Lung (tissue), 12 donors: ENCODE results near the gene CILP2. TPM values are rescaled to one million over a fixed set of nuclear protein-coding genes. Genes with fewer than 3 reads are reported as not detected.

ENCODE experiments used
- ATAC-seq: fragments of 200-7000 bp; cut with Tn5 transposase; one replicate; pipeline ENCODE4 v1.9.1; 2020; ENCODE audit warnings: moderate number of reproducible peaks; ENCODE audit not compliant: insufficient read depth, low FRiP score
- DNase-seq, 3 donors: peaks; one replicate each; pipeline ENCODE4 v3.0.0-alpha.2; 2013 to 2017
- H3K27ac ChIP-seq, 2 donors: one replicate each; pipeline ENCODE4 v1.5.1; 2013; ENCODE audit warnings: mild to moderate bottlenecking in 2 of 2, moderate library complexity in 2 of 2, control low read depth in 1 of 2, inconsistent platforms in 1 of 2, low read depth in 1 of 2, low read length in 1 of 2
- H3K27me3 ChIP-seq, 3 donors: one replicate each; pipeline ENCODE4 v1.5.1; 2013; ENCODE audit warnings: low read length in 2 of 3; ENCODE audit not compliant: control insufficient read depth in 3 of 3, insufficient read depth in 3 of 3
- H3K36me3 ChIP-seq, 4 donors: one replicate each; pipeline ENCODE4 v1.5.1; 2013; ENCODE audit warnings: low read length in 4 of 4, mild to moderate bottlenecking in 1 of 4, moderate library complexity in 1 of 4; ENCODE audit not compliant: control insufficient read depth in 4 of 4, insufficient read depth in 4 of 4
- H3K4me1 ChIP-seq, 5 donors: one replicate each; pipeline ENCODE4 v1.5.1; 2013; ENCODE audit warnings: low read length in 5 of 5, mild to moderate bottlenecking in 2 of 5, moderate library complexity in 1 of 5; ENCODE audit not compliant: control insufficient read depth in 5 of 5, insufficient read depth in 5 of 5
- H3K4me3 ChIP-seq: one replicate; pipeline ENCODE4 v1.5.1; 2013; ENCODE audit warnings: mild to moderate bottlenecking, control low read depth, moderate library complexity
- H3K9ac ChIP-seq, 2 donors: one replicate each; pipeline ENCODE4 v1.5.1; 2013; ENCODE audit warnings: low read length in 2 of 2, control low read depth in 1 of 2; ENCODE audit not compliant: insufficient read depth in 1 of 2
- H3K9me3 ChIP-seq, 4 donors: one replicate each; pipeline ENCODE4 v1.5.1; 2013; ENCODE audit warnings: low read length in 3 of 4, mild to moderate bottlenecking in 1 of 4, moderate library complexity in 1 of 4; ENCODE audit not compliant: control insufficient read depth in 4 of 4, insufficient read depth in 3 of 4
- CTCF ChIP-seq: IDR thresholded peaks from 2 replicates; pipeline ENCODE4 v1.5.1; 2012; ENCODE audit warnings: mild to moderate bottlenecking; ENCODE audit errors: control extremely low read depth, extremely low read depth
- WGBS, 2 donors: extraction: QIAGEN DNeasy Blood & Tissue Kit; methylation state at CpG; one replicate each; pipeline ENCODE4 v1.1.7; 2013; 5-methylcytosine and 5-hydroxymethylcytosine counted together
- polyA plus RNA-seq, 2 donors: library from polyadenylated mRNA; stranded (reverse); fragments of 200-250 nt; gene quantifications; one replicate each; pipeline ENCODE4 v1.2.1, GENCODE V29; 2013
- total RNA-seq, 2 donors: library from RNA; depleted of rRNA in 1 of 2; stranded (reverse); fragments of >200 nt in 1 of 2; gene quantifications; one replicate each; pipeline ENCODE4 v1.2.1, GENCODE V29; 2014 to 2021
- donor health status: control.
- donor health status: control.
- donor health status: Bipolar disorder and iron deficiency.
- donor health status: healthy.
- donor health status: DM: yes; HTN: yes; CAD: no.

The CILP2 gene
- total and polyA plus RNA-seq, 4 donors, result 0.06 to 0.68 (median 0.38) TPM

GRCh38 chr19:19501798-19502197, 36.3 kb upstream of the CILP2 start:
- no peak for DNase-seq
- Histone ChIP-seq H3K4me1 (no peaks in the 10 kb centered on the region), H3K27ac (no peak overlapping the region), H3K4me3 (no peak overlapping the region), H3K9ac (no peak overlapping the region), H3K36me3 (peaks cover 13 to 88% (median 40%) of the 10 kb centered on the region in 4 donors), H3K9me3 (no peaks in the 10 kb centered on the region), H3K27me3 (no peaks in the 10 kb centered on the region)
- TF ChIP-seq CTCF, result no peak
- ATAC-seq, result no peak
- WGBS, 2 donors, result 96 to 98% methylated on average over 22 to 26 of the region's 26 CpGs

GRCh38 chr19:19502281-19502680, 35.8 kb upstream of the CILP2 start:
- DNase-seq, result no peak
- Histone ChIP-seq H3K27me3 (no peaks in the 10 kb centered on the region), H3K27ac (no peak overlapping the region), H3K4me3 (no peak overlapping the region), H3K9ac (no peak overlapping the region), H3K4me1 (no peaks in the 10 kb centered on the region), H3K9me3 (no peaks in the 10 kb centered on the region), H3K36me3 (peaks cover 13 to 85% (median 40%) of the 10 kb centered on the region in 4 donors)
- no peak for ATAC-seq
- 96 to 97% methylated on average over 19 of the region's 19 CpGs for WGBS, 2 donors
- TF ChIP-seq CTCF, result no peak

GRCh38 chr19:19502808-19503602, 35.1 kb upstream of the CILP2 start:
- no peak overlapping the region for H3K9ac ChIP-seq
- no peaks in the 10 kb centered on the region for H3K9me3 ChIP-seq
- no peak overlapping the region for H3K4me3 ChIP-seq
- H3K4me1 ChIP-seq, result no peaks in the 10 kb centered on the region
- WGBS, 2 donors, result 76 to 89% methylated on average over 18 of the region's 18 CpGs
- peaks cover 13 to 81% (median 44%) of the 10 kb centered on the region in 4 donors for H3K36me3 ChIP-seq
- TF ChIP-seq CTCF, result no peak
- DNase-seq (peak in 1 of 3 donors; percentile 46), ATAC-seq (peak; percentile 49)
- H3K27me3 ChIP-seq, result no peaks in the 10 kb centered on the region
- no peak overlapping the region for H3K27ac ChIP-seq
